WERI-Rb-1 (cell line): ENCODE results near the gene LRRC10B.

Source experiments
- DNase-seq: peaks from one replicate; pipeline ENCODE4 v3.0.0-alpha.2; 2020
- H3K27ac ChIP-seq: fragments of 250-450 bp; sonication (Bioruptor Pico); 2 replicates; pipeline ENCODE4 v1.5.1; 2020; ENCODE audit warnings: mild to moderate bottlenecking, moderate library complexity
- H3K27me3 ChIP-seq: fragments of 250-450 bp; sonication (Bioruptor Pico); 2 replicates; pipeline ENCODE4 v1.5.1; 2021; ENCODE audit warnings: mild to moderate bottlenecking, low read depth, moderate library complexity; ENCODE audit not compliant: insufficient read depth, severe bottlenecking
- H3K36me3 ChIP-seq: fragments of 250-450 bp; sonication (Bioruptor Pico); 2 replicates; pipeline ENCODE4 v1.5.1; 2020; ENCODE audit warnings: mild to moderate bottlenecking, moderate library complexity
- H3K4me3 ChIP-seq: 2 replicates; pipeline ENCODE4 v1.5.1; 2011; ENCODE audit warnings: low read depth, mild to moderate bottlenecking, control low read depth, low read length
- H3K9me3 ChIP-seq: fragments of 250-450 bp; sonication (Bioruptor Pico); 2 replicates; pipeline ENCODE4 v1.5.1; 2021; ENCODE audit warnings: mild to moderate bottlenecking, moderate library complexity; ENCODE audit not compliant: severe bottlenecking
- CTCF ChIP-seq: IDR thresholded peaks from 2 replicates; pipeline ENCODE4 v1.5.1; 2011; ENCODE audit warnings: low read depth, mild to moderate bottlenecking, control low read depth, inconsistent platforms, low read length

LRRC10B gene

GRCh38 chr11:61526956-61527731 lies 18.6 kb downstream of the LRRC10B start:
- Histone ChIP-seq H3K27me3 (no peaks in the 10 kb centered on the region), H3K27ac (peak overlapping the region; percentile 76), H3K36me3 (peaks cover 58% of the 10 kb centered on the region), H3K4me3 (no peak overlapping the region), H3K9me3 (no peaks in the 10 kb centered on the region)
- TF ChIP-seq CTCF: no peak
- peak; percentile 84 for DNase-seq

DNA sequence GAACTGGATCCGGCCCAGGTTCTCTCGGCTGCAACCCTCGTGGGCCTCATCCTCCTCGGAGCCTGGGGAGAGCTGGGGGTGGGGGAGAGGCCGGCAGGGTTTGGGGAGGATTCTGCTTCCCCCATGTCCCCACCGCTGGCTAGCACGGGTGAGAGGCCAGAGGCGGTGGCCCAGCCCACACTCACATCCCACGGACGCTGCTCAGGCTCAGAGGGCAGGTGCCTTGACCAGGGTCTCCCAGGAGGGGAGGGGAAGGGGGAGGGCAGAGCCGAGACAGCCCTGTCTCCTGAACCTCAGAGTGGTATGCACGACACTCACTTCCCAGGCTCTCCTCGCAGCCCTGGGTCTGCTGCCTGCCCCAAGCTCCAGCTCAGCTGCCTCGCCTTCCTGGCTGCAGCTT lies 19.6 kb downstream of the LRRC10B start:
- no peak overlapping the region for H3K4me3 ChIP-seq
- DNase-seq: no peak
- no peak for TF ChIP-seq CTCF
- peak overlapping the region; percentile 76 for H3K27ac ChIP-seq
- no peaks in the 10 kb centered on the region for H3K9me3 ChIP-seq
- peaks cover 48% of the 10 kb centered on the region for H3K36me3 ChIP-seq
- no peaks in the 10 kb centered on the region for H3K27me3 ChIP-seq

GRCh38 chr11:61529537-61530225 lies 21.1 kb downstream of the LRRC10B start:
- peaks cover 32% of the 10 kb centered on the region for H3K36me3 ChIP-seq
- no peak for TF ChIP-seq CTCF
- H3K4me3 ChIP-seq: no peak overlapping the region
- no peaks in the 10 kb centered on the region for H3K9me3 ChIP-seq
- no peak for DNase-seq
- peak overlapping the region; percentile 76 for H3K27ac ChIP-seq
- H3K27me3 ChIP-seq: no peaks in the 10 kb centered on the region

GRCh38 chr11:61531044-61531443 lies 22.5 kb downstream of the LRRC10B start:
- H3K36me3 ChIP-seq: peaks cover 25% of the 10 kb centered on the region
- DNase-seq: no peak
- H3K27me3 ChIP-seq: no peaks in the 10 kb centered on the region
- no peak for TF ChIP-seq CTCF
- H3K4me3 ChIP-seq: no peak overlapping the region
- no peaks in the 10 kb centered on the region for H3K9me3 ChIP-seq
- peak overlapping the region; percentile 22; the same call in 1 of the 2 replicates for H3K27ac ChIP-seq

DNA sequence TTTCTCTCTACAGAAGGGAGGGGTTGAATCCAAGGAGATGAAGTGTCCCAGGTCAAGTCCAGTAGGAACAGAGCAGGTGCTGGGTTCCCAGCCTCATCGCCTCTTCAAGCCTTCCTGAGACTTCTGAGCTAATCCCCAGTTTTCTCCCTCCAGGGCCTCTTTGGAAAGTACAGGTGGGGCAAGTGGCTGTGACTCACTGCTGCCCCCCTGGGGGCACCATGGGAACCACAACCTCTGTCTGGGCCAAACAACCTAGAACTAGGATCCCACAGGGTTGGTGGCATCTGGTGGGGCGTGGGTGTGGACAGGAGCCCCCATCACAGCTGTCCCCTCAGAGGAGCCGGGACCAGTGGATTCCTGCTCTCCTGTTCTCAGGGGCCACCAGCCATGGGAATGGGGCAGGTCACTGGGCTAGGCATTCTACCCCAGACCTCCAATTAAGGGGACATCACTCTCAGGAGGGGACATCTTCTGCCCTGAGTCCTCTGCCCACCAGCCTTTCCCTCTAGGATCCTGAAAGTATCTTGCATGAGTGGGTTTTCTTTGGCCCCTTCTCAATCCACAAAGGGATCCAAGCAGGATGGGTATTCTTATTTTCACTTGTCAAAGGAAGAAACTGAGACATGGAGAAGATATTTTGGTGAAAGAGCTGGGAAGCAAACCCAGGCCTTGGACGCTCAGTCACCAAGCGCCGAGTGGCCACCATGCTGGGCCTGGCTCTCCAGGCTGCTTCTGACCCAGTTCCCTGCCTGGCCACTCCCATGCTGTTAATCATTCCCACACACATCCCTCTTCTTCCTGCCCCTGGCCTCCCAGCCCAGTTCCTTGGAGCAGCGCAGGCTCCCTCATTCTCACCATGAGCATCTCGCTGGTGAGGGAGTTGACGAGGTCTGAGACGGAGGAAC lies 23.8 kb downstream of the LRRC10B start:
- Histone ChIP-seq H3K9me3 (no peaks in the 10 kb centered on the region), H3K27ac (peak overlapping the region; percentile 35; the same call in 1 of the 2 replicates), H3K27me3 (no peaks in the 10 kb centered on the region), H3K4me3 (no peak overlapping the region), H3K36me3 (peaks cover 17% of the 10 kb centered on the region)
- peak; percentile 82 for DNase-seq
- peak; percentile 93 for TF ChIP-seq CTCF
